Adipose tissue (tissue), 3 donors: Measurements from ENCODE around the gene GRAP2. TPM values are rescaled to one million over a fixed set of nuclear protein-coding genes. Genes with fewer than 3 reads are reported as not detected.
"Not testable (repeated sequence)": the region's sequence is repeated elsewhere in the genome, so short reads cannot be mapped to it uniquely, and the experiment has no call there.

Experiments used
- H3K27ac ChIP-seq: one replicate; pipeline ENCODE4 v1.5.1; 2013; ENCODE audit warnings: low read depth, low read length
- WGBS, 3 donors: extraction: QIAGEN DNeasy Blood & Tissue Kit; methylation state at CpG; one replicate each; pipeline ENCODE4 v1.1.7; 2013; 5-methylcytosine and 5-hydroxymethylcytosine counted together
- polyA plus RNA-seq, 3 donors: library from polyadenylated mRNA; stranded (reverse); fragments of 200-250 nt; gene quantifications; one replicate each; pipeline ENCODE4 v1.2.3, GENCODE V29; 2013
- donor health status: healthy with polysubstance abuse.
- donor health status: Bipolar disorder and iron deficiency.
- donor health status: healthy.

Gene GRAP2
- polyA plus RNA-seq, 3 donors = 0.41 to 2.1 (median 1.5) TPM

GRCh38 chr22:39894554-39895092 lies 6.3 kb upstream of the GRAP2 start:
- no peak overlapping the region for H3K27ac ChIP-seq
- 52 to 68% (median 68%) methylated on average over 7 of the region's 7 CpGs for WGBS, 3 donors

DNA sequence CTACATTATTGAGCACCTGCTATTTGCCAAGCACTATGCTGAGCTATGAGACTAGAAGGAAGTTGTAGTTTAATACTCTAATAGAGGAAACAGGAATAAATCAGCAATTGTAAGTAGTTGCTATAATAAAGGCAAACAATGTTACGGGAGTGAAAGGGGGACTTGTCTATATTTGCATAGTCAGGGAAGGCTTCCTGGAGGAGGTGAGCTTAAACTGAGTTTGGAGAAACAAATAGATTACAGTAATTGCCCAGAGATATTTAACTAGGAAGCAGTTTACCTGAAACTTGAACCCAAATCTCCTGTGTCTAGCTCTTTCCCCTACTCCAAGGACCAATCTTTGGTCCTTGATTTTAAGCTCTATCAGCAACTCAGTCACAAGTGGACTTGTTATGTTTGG lies 5.2 kb upstream of the GRAP2 start:
- no peak overlapping the region for H3K27ac ChIP-seq
- WGBS, 3 donors = 75 to 79% (median 77%) methylated on average over 1 of the region's 1 CpG

DNA sequence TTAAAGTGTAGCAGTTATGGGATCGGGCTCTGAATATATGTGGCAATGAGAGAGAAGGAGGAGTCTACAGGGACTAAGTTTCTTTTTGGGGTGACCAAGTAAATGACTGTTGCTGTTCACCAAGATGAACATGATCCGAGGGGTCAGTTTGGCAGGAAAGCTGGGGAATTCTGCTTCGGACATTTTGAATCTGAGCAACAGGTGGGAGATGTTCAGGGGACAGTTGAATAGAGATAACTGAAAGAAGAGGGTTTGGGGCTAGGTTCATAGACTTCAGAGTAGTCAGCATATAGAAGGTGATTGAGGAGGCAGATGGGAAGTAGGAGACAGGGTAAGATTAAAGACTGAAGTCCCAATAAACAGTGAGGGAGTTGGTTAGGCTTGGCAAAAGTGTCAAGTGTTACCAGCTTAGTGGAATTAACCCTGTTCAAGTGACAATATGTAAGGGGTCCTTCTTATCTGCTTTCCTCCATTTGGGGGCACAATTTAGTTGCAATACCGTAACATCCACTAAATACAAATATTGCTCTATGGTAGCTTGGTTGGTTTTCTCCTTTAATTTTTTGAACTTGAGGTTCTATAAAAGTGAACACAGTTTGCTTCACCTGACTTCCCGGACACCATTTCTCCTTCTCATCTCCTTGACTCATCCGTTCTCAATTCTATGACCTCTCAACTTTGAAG lies 4.4 kb upstream of the GRAP2 start:
- H3K27ac ChIP-seq = no peak overlapping the region
- WGBS, 3 donors = 82 to 88% (median 85%) methylated on average over 6 of the region's 6 CpGs

DNA sequence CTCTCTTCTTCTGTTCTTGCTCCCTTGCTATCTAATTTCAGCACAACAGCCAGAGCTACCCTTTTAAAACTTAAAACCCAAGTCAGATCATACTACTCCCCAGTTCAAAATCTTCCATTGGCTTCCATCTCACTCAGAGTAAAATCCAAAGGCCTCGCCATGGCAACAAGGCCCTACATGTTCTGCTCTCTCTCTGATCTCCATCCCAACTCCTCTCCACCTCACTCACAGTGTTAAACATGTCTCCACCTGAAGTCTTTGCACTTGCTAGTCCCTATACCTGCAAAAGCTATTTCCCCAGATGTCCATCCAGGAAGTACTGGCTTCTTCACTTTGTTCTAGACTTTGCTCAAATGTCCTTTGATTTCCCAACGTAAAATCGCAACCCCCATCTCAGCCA lies 3.0 kb upstream of the GRAP2 start:
- 66 to 94% (median 71%) methylated on average over 3 of the region's 3 CpGs for WGBS, 3 donors
- H3K27ac ChIP-seq = no peak overlapping the region

DNA sequence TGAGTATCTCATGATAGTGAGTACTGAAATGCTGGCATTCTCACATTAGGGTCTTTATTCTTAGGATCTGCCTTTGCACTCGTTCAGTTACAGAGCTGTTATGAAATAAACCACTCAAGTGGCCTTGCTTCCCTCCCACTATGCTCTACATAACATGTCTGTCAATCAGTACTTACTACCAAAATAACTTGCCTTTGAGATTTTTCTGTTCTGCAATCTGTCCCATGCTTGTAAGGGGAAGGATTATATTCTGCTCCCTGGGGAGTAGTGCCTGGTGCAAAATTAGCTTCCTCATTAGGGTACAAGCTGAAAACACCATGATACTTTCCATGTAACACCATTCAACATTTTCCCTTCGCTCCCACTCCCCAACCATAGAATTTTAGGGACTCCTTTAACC lies 1.9 kb upstream of the GRAP2 start:
- H3K27ac ChIP-seq = no peak overlapping the region
- 32 to 65% (median 45%) methylated on average over 2 of the region's 2 CpGs for WGBS, 3 donors

- no peak overlapping the region for H3K27ac ChIP-seq
- 78 to 84% (median 78%) methylated on average over 8 of the region's 8 CpGs for WGBS, 3 donors
Measured at GRCh38 chr22:39901565-39902146, 772 bp downstream of the GRAP2 start.

GRCh38 chr22:39904024-39904423 lies 3.1 kb downstream of the GRAP2 start:
- H3K27ac ChIP-seq = not testable (repeated sequence)
- 86 to 90% (median 87%) methylated on average over 10 of the region's 10 CpGs for WGBS, 3 donors

- 72 to 82% (median 78%) methylated on average over 4 of the region's 4 CpGs for WGBS, 3 donors
- no peak overlapping the region for H3K27ac ChIP-seq
Measured at GRCh38 chr22:39904862-39905261, 4.0 kb downstream of the GRAP2 start.

DNA sequence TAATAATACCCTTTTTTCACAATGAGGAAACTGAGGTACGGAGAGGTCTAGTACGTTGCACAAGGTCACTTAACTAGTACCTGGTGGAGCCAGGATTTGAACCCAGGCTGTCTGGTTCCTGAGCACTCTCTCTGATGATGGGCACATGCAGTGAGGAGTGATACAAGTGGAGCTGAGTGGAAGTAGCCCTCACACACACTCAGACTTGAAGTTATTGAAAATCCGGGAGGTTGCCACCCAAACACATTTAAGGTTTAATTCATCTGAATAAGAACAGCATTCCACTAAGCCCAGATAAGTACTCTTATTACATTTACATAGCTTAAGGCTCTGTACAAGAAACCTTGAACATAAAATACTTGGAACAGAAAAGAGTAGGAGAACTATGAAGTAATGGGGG lies 4.8 kb downstream of the GRAP2 start:
- no peak overlapping the region for H3K27ac ChIP-seq
- 82 to 88% (median 87%) methylated on average over 3 of the region's 3 CpGs for WGBS, 3 donors

- 79 to 85% (median 84%) methylated on average over 3 of the region's 3 CpGs for WGBS, 3 donors
- H3K27ac ChIP-seq = no peak overlapping the region
Measured at GRCh38 chr22:39906207-39906606, 5.3 kb downstream of the GRAP2 start.

GRCh38 chr22:39907047-39907446 lies 6.2 kb downstream of the GRAP2 start:
- 82 to 89% (median 85%) methylated on average over 6 of the region's 6 CpGs for WGBS, 3 donors
- no peak overlapping the region for H3K27ac ChIP-seq

- WGBS, 3 donors = 83 to 89% (median 84%) methylated on average over 9 of the region's 9 CpGs
- no peak overlapping the region for H3K27ac ChIP-seq
Measured at GRCh38 chr22:39907605-39908097, 6.8 kb downstream of the GRAP2 start.

GRCh38 chr22:39908136-39908535 lies 7.3 kb downstream of the GRAP2 start:
- 83 to 87% (median 86%) methylated on average over 2 of the region's 2 CpGs for WGBS, 3 donors
- H3K27ac ChIP-seq = no peak overlapping the region

- WGBS, 3 donors = 72 to 82% (median 79%) methylated on average over 5 of the region's 5 CpGs
- H3K27ac ChIP-seq = no peak overlapping the region
Measured at GRCh38 chr22:39908737-39909136, 7.9 kb downstream of the GRAP2 start.

GRCh38 chr22:39910876-39911613 lies 10.2 kb downstream of the GRAP2 start:
- WGBS, 3 donors = 66 to 77% (median 68%) methylated on average over 9 of the region's 9 CpGs
- H3K27ac ChIP-seq = no peak overlapping the region

DNA sequence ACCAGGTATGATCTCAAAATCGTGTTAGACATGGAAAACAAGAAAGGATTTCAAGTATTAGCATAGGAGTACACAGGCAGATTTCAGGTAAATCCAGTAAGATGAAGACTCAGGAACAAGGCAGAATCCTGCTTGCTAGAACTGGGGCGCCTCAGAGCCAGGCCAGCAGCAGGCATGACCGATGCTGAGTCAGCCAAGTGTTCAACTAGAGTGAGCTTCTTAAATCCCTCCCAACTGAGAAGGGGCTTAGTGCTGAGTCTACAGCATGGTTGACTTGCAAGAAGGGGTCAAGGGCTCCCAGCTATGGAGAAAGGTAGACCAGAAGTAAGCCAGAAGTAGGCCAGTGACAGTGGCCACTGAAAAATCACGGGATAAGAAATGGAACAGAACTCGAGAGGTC lies 12.4 kb downstream of the GRAP2 start:
- no peak overlapping the region for H3K27ac ChIP-seq
- 77 to 89% (median 77%) methylated on average over 5 of the region's 5 CpGs for WGBS, 3 donors

DNA sequence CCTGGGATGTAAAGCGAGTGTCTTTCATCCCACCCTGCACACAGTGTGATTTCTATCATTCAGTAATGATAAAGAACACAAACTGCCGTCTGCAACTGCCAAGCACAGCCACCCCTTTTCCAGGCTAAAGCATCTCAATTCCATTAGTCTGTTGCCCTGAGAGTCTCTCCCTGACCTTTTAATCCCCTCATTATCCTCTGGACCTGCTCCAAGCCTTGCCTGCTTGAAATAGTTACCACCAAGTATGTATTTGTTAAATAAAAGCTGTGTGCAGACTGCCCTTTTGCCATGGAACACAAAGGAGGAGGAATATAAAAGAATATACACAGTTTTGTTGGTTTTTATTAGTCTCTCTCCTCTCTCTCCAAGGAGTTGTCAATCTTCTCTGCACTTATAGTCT lies 13.0 kb downstream of the GRAP2 start:
- no peak overlapping the region for H3K27ac ChIP-seq
- 73 to 78% (median 74%) methylated on average over 2 of the region's 2 CpGs for WGBS, 3 donors

GRCh38 chr22:39914584-39914983 lies 13.7 kb downstream of the GRAP2 start:
- 88 to 90% (median 89%) methylated on average over 9 of the region's 9 CpGs for WGBS, 3 donors
- no peak overlapping the region for H3K27ac ChIP-seq

- H3K27ac ChIP-seq = no peak overlapping the region
- 59 to 71% (median 60%) methylated on average over 4 of the region's 4 CpGs for WGBS, 3 donors
Measured at GRCh38 chr22:39915295-39915726, 14.4 kb downstream of the GRAP2 start.
